CD14-positive monocyte (primary cell): ENCODE results near the gene NFATC1. TPM values are rescaled to one million over a fixed set of nuclear protein-coding genes. Genes with fewer than 3 reads are reported as not detected.

ENCODE experiments used
- DNase-seq, 3 donors: peaks; one replicate each; pipeline ENCODE4 v3.0.0-alpha.2; 2011 to 2022
- H2AFZ ChIP-seq: 2 replicates; pipeline ENCODE4 v1.6.0; 2012; ENCODE audit warnings: mild to moderate bottlenecking, low read depth, low read length, inconsistent platforms; ENCODE audit not compliant: insufficient read depth, poor library complexity, severe bottlenecking
- H3K27ac ChIP-seq, 2 donors: 1 replicate in 1 of 2; 2 replicates in 1 of 2; pipeline ENCODE4 v1.5.1; 2012 to 2013; ENCODE audit warnings: low read length in 2 of 2, control low read depth in 1 of 2, inconsistent platforms in 1 of 2, low read depth in 1 of 2, mild to moderate bottlenecking in 1 of 2
- H3K27me3 ChIP-seq, 2 donors: one replicate each; pipeline versions ENCODE4 v1.6.0 to v1.6.1; 2011 to 2013; ENCODE audit warnings: low read length in 2 of 2; ENCODE audit not compliant: control insufficient read depth in 2 of 2, insufficient read depth in 2 of 2
- H3K36me3 ChIP-seq, 2 donors: replicated peaks in 1 of 2; 1 replicate in 1 of 2; 2 replicates in 1 of 2; pipeline versions ENCODE4 v1.5.1 to v1.6.1; 2012 to 2013; ENCODE audit warnings: low read length in 2 of 2, control low read depth in 1 of 2, inconsistent platforms in 1 of 2, mild to moderate bottlenecking in 1 of 2; ENCODE audit not compliant: insufficient read depth in 2 of 2, control insufficient read depth in 1 of 2
- H3K4me1 ChIP-seq, 2 donors: 1 replicate in 1 of 2; 2 replicates in 1 of 2; pipeline versions ENCODE4 v1.5.1 to v1.6.1; 2012 to 2013; ENCODE audit warnings: low read length in 2 of 2, control low read depth in 1 of 2, inconsistent platforms in 1 of 2, mild to moderate bottlenecking in 1 of 2, moderate library complexity in 1 of 2; ENCODE audit not compliant: insufficient read depth in 2 of 2, control insufficient read depth in 1 of 2
- H3K4me2 ChIP-seq: replicated peaks from 2 replicates; pipeline ENCODE3; 2012; ENCODE audit warnings: low read length, moderate library complexity, mild to moderate bottlenecking; ENCODE audit not compliant: poor library complexity, severe bottlenecking; ENCODE audit errors: extremely low read depth
- H3K4me3 ChIP-seq, 3 experiments: fragments of 200-600 bp in 1 of 3; sonication (generic) in 1 of 3; replicated peaks in 1 of 3; 1 replicate in 2 of 3; 2 replicates in 1 of 3; pipeline ENCODE4 v1.5.1; 2011 to 2013; ENCODE audit warnings: low read length in 3 of 3, mild to moderate bottlenecking in 3 of 3, control low read depth in 2 of 3, low read depth in 2 of 3, inconsistent platforms in 1 of 3, moderate library complexity in 1 of 3
- H3K79me2 ChIP-seq: 2 replicates; pipeline ENCODE4 v1.6.0; 2012; ENCODE audit warnings: mild to moderate bottlenecking, control low read depth, inconsistent platforms, low read length, moderate library complexity; ENCODE audit not compliant: insufficient read depth
- H3K9ac ChIP-seq: 2 replicates; pipeline ENCODE4 v1.6.0; 2017; ENCODE audit warnings: low read length, mild to moderate bottlenecking; ENCODE audit not compliant: insufficient read depth, poor library complexity, severe bottlenecking
- H3K9me3 ChIP-seq, 2 donors: replicated peaks in 1 of 2; 1 replicate in 1 of 2; 2 replicates in 1 of 2; pipeline versions ENCODE4 v1.5.1 to v1.6.1; 2012 to 2013; ENCODE audit warnings: low read length in 2 of 2, control low read depth in 1 of 2; ENCODE audit not compliant: control insufficient read depth in 1 of 2, insufficient read depth in 1 of 2
- H4K20me1 ChIP-seq: 2 replicates; pipeline ENCODE4 v1.6.0; 2012; ENCODE audit warnings: mild to moderate bottlenecking, low read length, control low read depth, moderate library complexity; ENCODE audit not compliant: insufficient read depth
- H3K27ac Mint-ChIP-seq, 7 donors: one replicate each; pipeline ENCODE4 v1.8.0; 2020; ENCODE audit warnings: mild to moderate bottlenecking in 7 of 7, mixed read lengths in 7 of 7, moderate library complexity in 6 of 7, inconsistent platforms in 2 of 7
- H3K27me3 Mint-ChIP-seq, 3 donors: one replicate each; pipeline ENCODE4 v1.8.0; 2021 to 2022; ENCODE audit warnings: low read depth in 3 of 3, mild to moderate bottlenecking in 3 of 3, mixed read lengths in 3 of 3, moderate library complexity in 3 of 3, inconsistent platforms in 1 of 3
- H3K36me3 Mint-ChIP-seq, 2 donors: one replicate each; pipeline ENCODE4 v1.8.0; 2020; ENCODE audit warnings: mixed read lengths in 2 of 2, inconsistent platforms in 1 of 2, mild to moderate bottlenecking in 1 of 2
- H3K4me1 Mint-ChIP-seq: one replicate; pipeline ENCODE4 v1.8.0; 2020; ENCODE audit warnings: mild to moderate bottlenecking, mixed read lengths
- H3K4me3 Mint-ChIP-seq, 2 donors: one replicate each; pipeline ENCODE4 v1.8.0; 2020; ENCODE audit warnings: mild to moderate bottlenecking in 2 of 2, mixed read lengths in 2 of 2, moderate library complexity in 1 of 2
- H3K9me3 Mint-ChIP-seq, 7 donors: one replicate each; pipeline ENCODE4 v1.8.0; 2020 to 2022; ENCODE audit warnings: mixed read lengths in 7 of 7, mild to moderate bottlenecking in 6 of 7, moderate library complexity in 6 of 7, inconsistent platforms in 2 of 7
- CTCF ChIP-seq: fragments of 200-600 bp; IDR thresholded peaks from one replicate; pipeline ENCODE4 v1.8.0; 2022; ENCODE audit warnings: antibody characterized with exemption, mild to moderate bottlenecking
- WGBS: methylation state at CpG from one replicate; pipeline ENCODE4 v1.1.5; 2013; ENCODE audit warnings: missing lambda C conversion rate; ENCODE audit not compliant: insufficient coverage; 5-methylcytosine and 5-hydroxymethylcytosine counted together
- intact Hi-C, 2 donors: fragments of 100-400 bp; cut with micrococcal nuclease; formaldehyde crosslinking; loops; one replicate each; pipeline versions ENCODE4 v1.15.0 to v1.15.1; 2023
- polyA plus RNA-seq, 3 donors: library from polyadenylated mRNA; depleted of rRNA in 1 of 3; unstranded in 2 of 3; stranded (reverse) in 1 of 3; fragments of 300-500 nt in 2 of 3; fragments of >200 nt in 1 of 3; fragmentation: Illumina TruSeq in 2 of 3; gene quantifications; 1 replicate in 2 of 3; 2 replicates in 1 of 3; pipeline ENCODE4 v1.2.3, GENCODE V29; 2012 to 2021

NFATC1 gene
- polyA plus RNA-seq, 3 donors, result 7.8 to 10.7 (median 8.3) TPM

- Mint-ChIP-seq H3K9me3 (no peaks in the 10 kb centered on the region), H3K27me3 (peaks cover 0 to 2% (median 0%) of the 10 kb centered on the region in 3 donors), H3K27ac (no peak overlapping the region), H3K4me3 (no peak overlapping the region), H3K36me3 (peaks cover 59 to 82% of the 10 kb centered on the region in 2 donors), H3K4me1 (no peaks in the 10 kb centered on the region)
- Histone ChIP-seq H2AFZ (no peak overlapping the region), H3K27ac (no peak overlapping the region), H3K36me3 (peaks cover 67 to 75% of the 10 kb centered on the region in 2 donors), H3K4me2 (no peak overlapping the region), H3K27me3 (no peaks in the 10 kb centered on the region), H3K4me3 (no peak overlapping the region), H3K9ac (no peak overlapping the region), H3K4me1 (no peaks in the 10 kb centered on the region), H3K9me3 (no peaks in the 10 kb centered on the region), H4K20me1 (peaks cover 22% of the 10 kb centered on the region), H3K79me2 (no peaks in the 10 kb centered on the region)
- DNase-seq, result no peak
- TF ChIP-seq CTCF, result no peak
- intact Hi-C loops, result no loop called here
- WGBS, result 98% methylated on average over 24 of the region's 26 CpGs
Measured at GRCh38 chr18:79452190-79452990, 56.7 kb downstream of the NFATC1 start.

GRCh38 chr18:79452991-79453645 lies 57.4 kb downstream of the NFATC1 start:
- Mint-ChIP-seq H3K4me3 (no peak overlapping the region), H3K27ac (peak overlapping the region in 1 of 7 donors; percentile 32), H3K27me3 (peaks cover 0 to 2% (median 0%) of the 10 kb centered on the region in 3 donors), H3K4me1 (no peaks in the 10 kb centered on the region), H3K9me3 (no peaks in the 10 kb centered on the region), H3K36me3 (peaks cover 59 to 83% of the 10 kb centered on the region in 2 donors)
- H3K9me3 ChIP-seq, result no peaks in the 10 kb centered on the region
- H3K4me2 ChIP-seq, result no peak overlapping the region
- H3K4me3 ChIP-seq, result no peak overlapping the region
- no peaks in the 10 kb centered on the region for H3K27me3 ChIP-seq
- H3K27ac ChIP-seq, result no peak overlapping the region
- peaks cover 14% of the 10 kb centered on the region for H4K20me1 ChIP-seq
- WGBS, result 91% methylated on average over 19 of the region's 19 CpGs
- H3K79me2 ChIP-seq, result no peaks in the 10 kb centered on the region
- H3K4me1 ChIP-seq, result no peaks in the 10 kb centered on the region
- DNase-seq, result no peak
- TF ChIP-seq CTCF, result no peak
- intact Hi-C loops, result no loop called here
- no peak overlapping the region for H2AFZ ChIP-seq
- H3K36me3 ChIP-seq, result peaks cover 66 to 75% of the 10 kb centered on the region in 2 donors
- no peak overlapping the region for H3K9ac ChIP-seq
